LHCN-M2 (cell line): Measurements from ENCODE around the gene TBRG4. TPM values are rescaled to one million over a fixed set of nuclear protein-coding genes. Genes with fewer than 3 reads are reported as not detected.

ENCODE experiments used
- DNase-seq: peaks from one replicate; pipeline ENCODE4 v3.0.0-alpha.2; 2012; ENCODE audit warnings: low read depth
- total RNA-seq: library from RNA; depleted of rRNA; stranded (reverse); fragments of >200 nt; gene quantifications from 2 replicates; pipeline ENCODE4 v1.2.3, GENCODE V29; 2014

Gene TBRG4
- total RNA-seq, 1 experiment from 2014 or later = 120 TPM

GRCh38 chr7:45075871-45076796 lies 35.4 kb downstream of the TBRG4 start:
- no peak for DNase-seq

GRCh38 chr7:45075355-45075644 lies 36.2 kb downstream of the TBRG4 start:
- DNase-seq = no peak

DNA sequence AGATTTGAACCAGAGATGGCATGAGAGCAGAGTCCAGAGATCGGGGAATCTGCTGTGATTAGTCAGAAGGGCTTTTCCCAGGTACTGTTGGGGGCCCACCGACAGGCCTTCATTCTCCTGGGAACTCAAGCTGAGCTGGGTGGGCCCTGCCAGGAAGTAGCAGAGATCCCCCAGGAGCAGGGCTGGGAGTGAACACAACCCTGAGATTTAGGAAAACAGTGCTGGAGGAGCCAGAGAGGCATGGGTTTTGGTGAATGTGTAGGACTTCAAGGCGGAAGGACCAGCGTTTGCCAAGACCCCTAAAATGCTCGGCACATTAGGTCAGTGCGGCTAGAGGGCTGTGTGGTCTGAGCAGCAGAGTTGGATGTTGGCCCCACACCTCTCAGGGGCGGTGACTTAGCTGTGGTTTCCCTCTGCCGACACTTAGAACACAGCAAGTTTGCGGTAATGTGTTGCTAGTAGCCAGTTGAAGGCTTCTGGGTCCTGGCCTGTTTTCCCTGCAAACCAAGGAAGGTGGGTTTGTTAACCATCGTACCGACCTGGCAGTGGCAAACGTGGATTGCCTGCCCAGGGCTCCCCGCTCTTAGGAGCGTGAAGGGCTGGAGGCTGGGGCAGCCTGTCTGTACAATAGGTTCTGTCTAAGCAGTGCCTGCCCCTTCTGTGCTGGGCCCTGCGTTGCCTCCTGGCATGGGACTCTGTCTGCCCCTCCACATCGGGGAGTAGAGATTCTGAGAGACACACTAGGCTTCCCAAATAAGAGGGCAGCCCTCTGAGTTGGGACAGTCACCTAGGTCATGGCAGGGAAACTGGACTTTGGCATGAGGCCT lies 36.8 kb downstream of the TBRG4 start:
- DNase-seq = no peak

DNA sequence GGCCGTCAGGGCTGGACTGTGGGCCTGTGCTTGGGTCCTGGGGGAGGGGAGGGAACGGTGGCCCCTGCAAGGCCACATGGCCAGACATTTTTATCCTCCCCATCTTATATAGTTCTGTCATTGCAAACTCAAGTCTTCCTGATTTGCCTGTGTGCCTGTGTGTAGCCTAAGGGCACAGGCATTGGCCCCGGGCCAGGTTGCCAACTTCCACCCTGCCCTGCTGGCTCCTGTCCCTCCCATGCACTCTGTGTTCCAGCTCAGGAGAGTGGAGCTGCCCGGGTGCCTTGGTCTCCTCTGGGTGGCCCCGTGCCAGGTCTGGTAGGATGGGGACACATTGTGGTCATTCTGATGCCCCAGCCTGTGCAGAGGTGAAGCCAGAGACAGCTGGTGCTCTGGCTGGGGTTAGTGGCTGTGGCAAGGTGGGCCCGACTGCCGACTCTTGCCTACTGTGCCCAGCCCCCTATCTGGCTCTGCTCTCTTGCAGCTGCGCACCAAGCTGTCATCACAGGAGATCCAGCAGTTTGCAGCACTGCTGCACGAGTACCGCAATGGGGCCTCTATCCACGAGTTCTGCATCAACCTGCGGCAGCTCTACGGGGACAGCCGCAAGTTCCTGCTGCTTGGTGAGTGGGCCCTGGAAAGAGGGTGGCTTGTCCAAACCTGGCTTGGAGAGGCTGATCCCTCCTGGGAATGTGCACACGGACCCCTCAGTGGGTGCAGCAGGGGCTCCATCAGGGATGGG lies 37.5 kb downstream of the TBRG4 start:
- DNase-seq = peak; percentile 41

DNA sequence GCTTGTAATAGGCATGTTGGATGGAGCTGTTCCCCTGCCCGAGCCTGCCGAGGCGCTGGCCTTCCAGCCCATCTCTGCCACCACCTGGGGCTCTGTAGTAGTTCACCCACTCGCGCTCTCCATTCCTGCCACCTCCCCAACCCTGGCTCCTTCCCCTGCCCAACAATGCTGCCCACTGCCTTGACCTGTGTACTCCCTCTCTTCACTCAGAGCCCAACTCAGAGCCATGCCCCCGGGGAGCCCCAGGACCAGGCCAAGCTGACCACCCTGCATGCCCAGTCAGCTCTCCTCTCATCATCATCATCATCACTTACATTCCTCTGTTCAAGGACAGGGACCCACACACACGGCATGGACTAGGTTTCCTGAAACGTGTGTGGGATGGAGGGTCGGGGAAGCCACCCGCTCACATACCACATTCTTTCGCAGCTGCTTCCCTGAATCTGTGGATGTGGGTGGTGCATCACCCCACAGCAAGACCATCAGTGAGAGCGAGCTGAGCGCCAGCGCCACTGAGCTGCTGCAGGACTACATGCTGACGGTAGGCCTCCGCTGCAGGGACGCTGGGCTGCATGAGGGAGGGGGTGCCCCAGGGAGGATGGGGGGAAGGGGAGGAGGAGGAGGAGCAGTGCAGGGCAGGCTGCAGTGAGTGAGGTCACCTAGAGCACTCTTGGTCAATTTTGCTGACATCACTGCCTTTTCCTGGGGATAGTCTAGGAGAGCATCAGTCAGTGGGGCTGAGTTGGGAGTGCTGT lies 38.3 kb downstream of the TBRG4 start:
- DNase-seq = peak; percentile 15

DNA sequence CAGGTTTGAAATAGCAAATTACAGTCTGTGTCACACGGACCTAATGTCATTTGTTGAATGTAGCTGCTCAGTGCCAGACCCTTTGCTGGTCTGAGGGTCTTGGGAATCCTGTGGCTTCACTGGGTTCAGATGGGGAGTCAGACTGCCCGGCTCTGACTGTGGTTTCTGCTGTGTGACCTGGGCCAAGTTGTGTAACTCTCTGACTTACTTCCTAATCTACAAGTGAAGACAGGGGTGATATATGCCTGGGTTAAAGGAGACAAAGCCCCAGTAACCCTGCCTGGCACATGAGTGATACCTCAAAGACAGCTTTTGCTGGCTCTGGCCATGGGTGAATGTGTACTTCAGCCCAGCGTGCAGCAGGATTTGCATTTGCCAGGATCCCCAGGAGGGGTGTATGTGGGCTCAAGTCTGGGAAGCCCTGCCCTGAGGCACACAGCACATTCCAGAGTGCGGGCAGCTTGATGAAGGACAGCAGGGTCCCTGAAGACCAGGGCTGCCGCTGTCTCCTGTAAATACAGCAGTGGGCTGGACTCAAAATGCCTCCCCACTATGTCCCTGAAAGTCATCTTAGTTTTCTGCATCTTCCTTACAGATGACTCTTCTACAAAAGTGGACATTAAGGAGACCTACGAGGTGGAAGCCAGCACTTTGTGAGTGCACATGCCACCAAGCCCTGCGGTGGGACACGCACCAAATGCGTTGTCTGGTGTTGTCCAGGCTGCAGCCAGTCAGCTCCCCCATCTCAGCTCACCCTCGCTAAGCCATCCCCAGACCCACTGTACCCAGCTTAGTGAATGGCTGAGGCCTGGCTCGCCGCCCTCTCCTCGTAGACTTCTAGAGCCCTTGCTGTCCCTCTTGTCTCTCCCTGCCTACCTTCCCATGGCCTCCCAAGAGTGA lies 39.1 kb downstream of the TBRG4 start:
- no peak for DNase-seq

GRCh38 chr7:45071528-45071927 lies 40.0 kb downstream of the TBRG4 start:
- DNase-seq = no peak

DNA sequence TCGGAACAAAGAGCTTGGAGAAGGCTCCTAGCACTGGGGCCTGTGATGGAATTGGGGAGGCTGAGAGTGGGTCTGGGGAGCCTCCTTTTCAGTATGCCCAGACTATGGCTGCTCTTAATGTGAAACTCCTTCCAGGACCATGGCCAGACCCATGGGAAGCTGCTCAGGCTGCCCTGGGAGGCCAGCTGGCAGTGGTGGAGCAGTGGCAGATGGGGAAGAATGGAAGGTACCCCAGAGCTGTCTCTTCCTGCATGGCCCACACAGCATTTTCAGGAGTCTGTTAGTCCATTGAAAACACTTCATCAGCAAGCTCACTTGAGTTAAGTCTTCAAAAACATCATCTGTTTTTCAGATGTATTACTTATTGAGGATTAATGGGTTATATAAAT lies 41.2 kb downstream of the TBRG4 start:
- DNase-seq = no peak

- DNase-seq = no peak
These were observed 41.8 kb downstream of the TBRG4 start for GRCh38 chr7:45069444-45070253.

- DNase-seq = no peak
These were observed 43.1 kb downstream of the TBRG4 start for GRCh38 chr7:45068236-45069023.

DNA sequence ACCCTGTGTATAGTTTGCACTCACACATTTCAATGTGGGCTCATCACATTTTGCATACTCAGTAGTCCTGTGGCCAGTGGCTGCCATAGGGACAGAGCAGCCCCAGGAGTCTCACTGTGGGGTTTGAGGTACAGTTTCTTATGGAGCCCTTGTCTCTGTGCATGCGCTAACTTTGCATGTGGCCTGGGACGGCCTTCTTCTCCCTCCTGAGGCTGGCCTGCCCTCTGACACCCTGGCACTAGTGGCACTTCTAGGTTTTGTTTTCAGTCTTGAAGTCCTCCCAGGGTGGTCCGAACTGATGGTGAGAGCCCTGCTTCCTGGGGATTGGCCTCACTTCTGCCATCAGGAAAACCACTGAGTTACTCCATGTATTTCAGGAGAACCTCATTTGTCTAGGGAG lies 43.9 kb downstream of the TBRG4 start:
- no peak for DNase-seq

DNA sequence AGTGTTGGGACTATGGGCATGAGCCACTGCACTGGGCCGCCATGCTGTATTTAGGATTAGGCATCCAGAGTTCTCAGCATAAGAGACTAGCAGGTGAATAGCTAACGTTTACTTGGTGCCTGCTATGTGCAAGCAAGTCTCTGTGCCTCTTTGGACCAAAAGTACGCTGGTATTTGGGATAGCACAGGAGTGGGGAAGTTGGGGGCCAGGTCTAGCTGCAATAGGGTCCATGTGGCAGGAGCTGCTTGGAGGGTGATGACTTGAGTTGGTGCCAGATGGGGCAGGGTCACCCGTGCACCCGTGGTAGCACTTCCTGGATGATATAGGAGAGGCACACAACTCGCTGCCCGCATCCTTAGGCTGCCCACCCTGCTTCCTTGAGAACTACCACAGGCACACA lies 45.1 kb downstream of the TBRG4 start:
- no peak for DNase-seq

- DNase-seq = no peak
These were observed 46.2 kb downstream of the TBRG4 start for GRCh38 chr7:45065031-45065995.

DNA sequence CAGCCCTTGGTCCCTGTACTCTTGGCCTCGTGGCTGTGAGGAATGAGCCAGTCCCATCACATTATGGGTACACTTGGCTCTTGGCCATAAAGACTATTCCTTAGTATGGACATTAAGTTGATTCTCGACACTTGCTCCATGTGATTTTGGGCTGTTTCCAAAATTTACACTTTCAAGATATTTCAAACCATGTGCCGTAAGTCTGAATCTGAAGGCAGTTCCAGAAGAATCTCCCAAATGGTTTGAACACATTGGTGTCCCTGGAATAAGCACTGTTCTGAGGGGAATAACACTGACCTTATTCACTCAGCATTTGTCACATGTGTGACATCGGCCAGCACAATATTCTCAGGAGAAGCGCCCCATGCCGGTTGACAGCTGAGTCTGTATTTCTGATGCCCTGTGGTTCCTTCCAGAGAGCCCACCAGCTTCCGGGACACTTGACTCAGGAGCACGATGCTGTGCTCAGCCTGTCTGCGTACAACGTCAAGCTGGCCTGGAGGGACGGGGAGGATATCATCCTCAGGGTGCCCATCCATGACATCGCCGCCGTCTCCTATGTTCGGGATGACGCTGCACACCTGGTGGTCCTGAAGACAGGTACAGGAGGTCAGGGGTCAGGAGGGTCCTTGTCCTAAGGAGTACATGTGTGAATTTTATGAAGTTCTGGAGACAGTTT lies 47.3 kb downstream of the TBRG4 start:
- no peak for DNase-seq

GRCh38 chr7:45061806-45062425 lies 49.6 kb downstream of the TBRG4 start:
- no peak for DNase-seq

DNA sequence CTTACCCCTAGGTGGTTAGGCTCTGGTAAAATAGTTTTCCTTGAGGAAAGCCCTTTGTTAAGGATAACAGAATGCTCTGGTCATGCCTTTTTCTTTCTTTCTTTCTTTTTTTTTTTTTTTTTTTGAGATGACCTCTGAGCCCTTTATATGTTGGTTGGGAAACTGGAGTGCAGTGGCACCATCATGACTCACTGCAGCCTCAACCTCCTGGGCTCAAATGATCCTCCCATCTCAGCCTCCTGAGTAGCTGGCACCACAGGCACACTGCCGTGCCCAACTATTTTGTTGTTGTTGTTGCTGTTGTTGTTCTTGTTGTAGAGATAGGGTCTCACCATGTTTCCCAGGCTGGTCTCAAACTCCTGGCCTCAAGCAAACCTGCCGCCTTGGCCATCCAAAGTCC lies 50.1 kb downstream of the TBRG4 start:
- no peak for DNase-seq
